K562 (cell line): Measurements from ENCODE around the gene LEPROT. TPM values are rescaled to one million over a fixed set of nuclear protein-coding genes. Genes with fewer than 3 reads are reported as not detected.

ENCODE experiments used
- CREM ChIP-seq: IDR thresholded peaks from 2 replicates; pipeline ENCODE4 v1.6.1; 2014; ENCODE audit warnings: antibody characterized with exemption, low read depth
- FOXK2 ChIP-seq, 2 experiments: fragments of 450-650 bp; IDR thresholded peaks in 1 of 2; conservative IDR thresholded peaks in 1 of 2; 2 replicates each; pipeline ENCODE4 v1.6.1; 2016; ENCODE audit warnings: low read depth in 2 of 2, mild to moderate bottlenecking in 1 of 2
- NR2C1 ChIP-seq, 2 experiments: fragments of 450-650 bp; IDR thresholded peaks; 2 replicates each; pipeline ENCODE4 v1.6.1; 2017; ENCODE audit warnings: mild to moderate bottlenecking in 2 of 2, antibody characterized with exemption in 1 of 2, inconsistent platforms in 1 of 2, missing compliant biosample characterization in 1 of 2, missing genetic modification characterization in 1 of 2
- NRF1 ChIP-seq, 2 experiments: fragments of 450-650 bp; IDR thresholded peaks in 1 of 2; conservative IDR thresholded peaks in 1 of 2; 2 replicates each; pipeline ENCODE4 v1.6.1; 2014; ENCODE audit warnings: mild to moderate bottlenecking in 2 of 2
- RAD21 ChIP-seq, 2 experiments: fragments of 250-450 bp in 1 of 2; fragments of 450-650 bp in 1 of 2; sonication (Bioruptor Pico) in 1 of 2; formaldehyde crosslinking in 1 of 2; IDR thresholded peaks in 1 of 2; conservative IDR thresholded peaks in 1 of 2; 2 replicates each; pipeline versions ENCODE4 v1.4.0 to v1.8.0; 2020 to 2022; ENCODE audit warnings: mild to moderate bottlenecking in 2 of 2, moderate library complexity in 1 of 2
- ZNF23 ChIP-seq: fragments of 250-450 bp; sonication (Bioruptor Pico); IDR thresholded peaks from 2 replicates; pipeline ENCODE4 v1.4.0; 2020; ENCODE audit warnings: mild to moderate bottlenecking
- ZNF431 ChIP-seq: sonication (generic); formaldehyde crosslinking; IDR thresholded peaks from 2 replicates; pipeline ENCODE4 v1.8.0; 2022; ENCODE audit warnings: mild to moderate bottlenecking, missing genetic modification reagents
- ZNF507 ChIP-seq: conservative IDR thresholded peaks from 2 replicates; pipeline ENCODE4 v1.6.1; 2017; ENCODE audit warnings: missing genetic modification characterization, missing compliant biosample characterization
- polyA plus RNA-seq, 8 experiments: library from polyadenylated mRNA; depleted of rRNA in 4 of 8; stranded (reverse) in 5 of 8; unstranded in 3 of 8; fragments of >200 nt; fragmentation: Nextera tagmentation in 2 of 8; fragmentation: Illumina TruSeq in 1 of 8; extraction: Ambion mirVana in 2 of 8; extraction: Trizol in 1 of 8; gene quantifications; 2 replicates each; pipeline versions ENCODE4 v1.2.1 to v1.2.3, GENCODE V29; 2011 to 2014; ENCODE audit warnings: inconsistent platforms in 1 of 8, missing spikeins in 1 of 8
- total RNA-seq, 7 experiments: library from RNA; depleted of rRNA in 6 of 7; stranded (reverse); fragments of >200 nt in 6 of 7; fragmentation: Illumina TruSeq in 2 of 7; extraction: Trizol in 2 of 7; gene quantifications; 2 replicates each; pipeline versions ENCODE4 v1.2.1 to v1.2.3, GENCODE V29; 2011 to 2021; ENCODE audit warnings: low replicate concordance in 1 of 7
- TF ChIP-seq, protein P1 (sequence below), 3 experiments: IDR thresholded peaks in 2 of 3; conservative IDR thresholded peaks in 1 of 3; 2 replicates each; pipeline ENCODE4 v1.5.1; 2011 to 2012; ENCODE audit warnings: low read length in 3 of 3, mild to moderate bottlenecking in 3 of 3, control low read depth in 2 of 3, improper control_type of control experiment in 1 of 3, inconsistent platforms in 1 of 3, low read depth in 1 of 3, mixed read lengths in 1 of 3, moderate library complexity in 1 of 3; ENCODE audit not compliant: insufficient read depth in 2 of 3
- TF ChIP-seq, protein P2 (sequence below): fragments of 450-650 bp; IDR thresholded peaks from 2 replicates; pipeline ENCODE4 v1.6.1; 2016; ENCODE audit warnings: mild to moderate bottlenecking, moderate library complexity
- TF ChIP-seq, protein P3 (sequence below): fragments of 450-650 bp; IDR thresholded peaks from 2 replicates; pipeline ENCODE4 v1.6.1; 2016

LEPROT gene
- total and polyA plus RNA-seq, 9 of the 15 experiments (the other 6 are each of a cell fraction or from before 2014, with no cell fraction given): 28.1 to 97.5 (median 45.8) TPM

DNA sequence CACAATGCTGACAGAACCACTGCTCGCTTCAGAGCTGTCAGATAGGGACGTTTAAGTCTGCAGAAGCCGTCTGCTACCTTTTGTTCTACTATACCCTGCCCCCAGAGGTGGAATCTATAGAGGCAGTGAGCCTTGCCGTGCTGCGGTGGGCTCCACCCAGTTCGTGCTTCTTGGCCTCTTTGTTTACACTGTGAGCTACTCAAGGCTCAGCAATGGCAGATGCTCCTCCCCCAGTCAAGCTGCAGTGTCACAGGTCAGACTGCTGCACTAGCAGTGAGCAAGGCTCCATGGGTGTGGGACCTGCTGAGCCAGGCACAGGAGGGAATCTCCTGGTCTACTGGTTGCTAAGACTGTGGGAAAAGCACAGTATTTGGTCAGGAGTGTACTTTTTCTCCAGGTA lies 47.1 kb downstream of the LEPROT start (continued):
- TF ChIP-seq, protein P1, sequence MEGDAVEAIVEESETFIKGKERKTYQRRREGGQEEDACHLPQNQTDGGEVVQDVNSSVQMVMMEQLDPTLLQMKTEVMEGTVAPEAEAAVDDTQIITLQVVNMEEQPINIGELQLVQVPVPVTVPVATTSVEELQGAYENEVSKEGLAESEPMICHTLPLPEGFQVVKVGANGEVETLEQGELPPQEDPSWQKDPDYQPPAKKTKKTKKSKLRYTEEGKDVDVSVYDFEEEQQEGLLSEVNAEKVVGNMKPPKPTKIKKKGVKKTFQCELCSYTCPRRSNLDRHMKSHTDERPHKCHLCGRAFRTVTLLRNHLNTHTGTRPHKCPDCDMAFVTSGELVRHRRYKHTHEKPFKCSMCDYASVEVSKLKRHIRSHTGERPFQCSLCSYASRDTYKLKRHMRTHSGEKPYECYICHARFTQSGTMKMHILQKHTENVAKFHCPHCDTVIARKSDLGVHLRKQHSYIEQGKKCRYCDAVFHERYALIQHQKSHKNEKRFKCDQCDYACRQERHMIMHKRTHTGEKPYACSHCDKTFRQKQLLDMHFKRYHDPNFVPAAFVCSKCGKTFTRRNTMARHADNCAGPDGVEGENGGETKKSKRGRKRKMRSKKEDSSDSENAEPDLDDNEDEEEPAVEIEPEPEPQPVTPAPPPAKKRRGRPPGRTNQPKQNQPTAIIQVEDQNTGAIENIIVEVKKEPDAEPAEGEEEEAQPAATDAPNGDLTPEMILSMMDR (IDR thresholded peaks at IDR 0.05 in 2 of 3, conservative IDR thresholded peaks at IDR 0.05 in 1 of 3; ENCODE audit: insufficient read depth in 2 of 3, low read depth in 1 of 3, low read length in 3 of 3): peak; percentile 31 to 46 (median 44); a peak in 3 of 6 replicates
- TF ChIP-seq RAD21 (CRISPR knock-in tag; conservative IDR thresholded peaks at IDR 0.05 in 1 of 2, IDR thresholded peaks at IDR 0.05 in 1 of 2) (peak in 1 of 2 experiments; percentile 42; a peak in 2 of 4 replicates), ZNF23 (CRISPR knock-in tag) (no peak), FOXK2 (conservative IDR thresholded peaks at IDR 0.05 in 1 of 2, IDR thresholded peaks at IDR 0.05 in 1 of 2; ENCODE audit: low read depth in 2 of 2) (peak; percentile 92 to 95), ZNF507 (tag) (no peak), NR2C1 (IDR thresholded peaks at IDR 0.05) (peak; percentile 73), NR2C1 (tag; IDR thresholded peaks at IDR 0.05) (peak; percentile 79), NRF1 (conservative IDR thresholded peaks at IDR 0.05 in 1 of 2, IDR thresholded peaks at IDR 0.05 in 1 of 2) (peak; percentile 9 to 37; a peak in 2 of 4 replicates), ZNF431 (CRISPR knock-in tag) (peak; percentile 64; the same call in 1 of the 2 replicates), CREM (peak; percentile 45; the same call in 1 of the 2 replicates)
- TF ChIP-seq, protein P2, sequence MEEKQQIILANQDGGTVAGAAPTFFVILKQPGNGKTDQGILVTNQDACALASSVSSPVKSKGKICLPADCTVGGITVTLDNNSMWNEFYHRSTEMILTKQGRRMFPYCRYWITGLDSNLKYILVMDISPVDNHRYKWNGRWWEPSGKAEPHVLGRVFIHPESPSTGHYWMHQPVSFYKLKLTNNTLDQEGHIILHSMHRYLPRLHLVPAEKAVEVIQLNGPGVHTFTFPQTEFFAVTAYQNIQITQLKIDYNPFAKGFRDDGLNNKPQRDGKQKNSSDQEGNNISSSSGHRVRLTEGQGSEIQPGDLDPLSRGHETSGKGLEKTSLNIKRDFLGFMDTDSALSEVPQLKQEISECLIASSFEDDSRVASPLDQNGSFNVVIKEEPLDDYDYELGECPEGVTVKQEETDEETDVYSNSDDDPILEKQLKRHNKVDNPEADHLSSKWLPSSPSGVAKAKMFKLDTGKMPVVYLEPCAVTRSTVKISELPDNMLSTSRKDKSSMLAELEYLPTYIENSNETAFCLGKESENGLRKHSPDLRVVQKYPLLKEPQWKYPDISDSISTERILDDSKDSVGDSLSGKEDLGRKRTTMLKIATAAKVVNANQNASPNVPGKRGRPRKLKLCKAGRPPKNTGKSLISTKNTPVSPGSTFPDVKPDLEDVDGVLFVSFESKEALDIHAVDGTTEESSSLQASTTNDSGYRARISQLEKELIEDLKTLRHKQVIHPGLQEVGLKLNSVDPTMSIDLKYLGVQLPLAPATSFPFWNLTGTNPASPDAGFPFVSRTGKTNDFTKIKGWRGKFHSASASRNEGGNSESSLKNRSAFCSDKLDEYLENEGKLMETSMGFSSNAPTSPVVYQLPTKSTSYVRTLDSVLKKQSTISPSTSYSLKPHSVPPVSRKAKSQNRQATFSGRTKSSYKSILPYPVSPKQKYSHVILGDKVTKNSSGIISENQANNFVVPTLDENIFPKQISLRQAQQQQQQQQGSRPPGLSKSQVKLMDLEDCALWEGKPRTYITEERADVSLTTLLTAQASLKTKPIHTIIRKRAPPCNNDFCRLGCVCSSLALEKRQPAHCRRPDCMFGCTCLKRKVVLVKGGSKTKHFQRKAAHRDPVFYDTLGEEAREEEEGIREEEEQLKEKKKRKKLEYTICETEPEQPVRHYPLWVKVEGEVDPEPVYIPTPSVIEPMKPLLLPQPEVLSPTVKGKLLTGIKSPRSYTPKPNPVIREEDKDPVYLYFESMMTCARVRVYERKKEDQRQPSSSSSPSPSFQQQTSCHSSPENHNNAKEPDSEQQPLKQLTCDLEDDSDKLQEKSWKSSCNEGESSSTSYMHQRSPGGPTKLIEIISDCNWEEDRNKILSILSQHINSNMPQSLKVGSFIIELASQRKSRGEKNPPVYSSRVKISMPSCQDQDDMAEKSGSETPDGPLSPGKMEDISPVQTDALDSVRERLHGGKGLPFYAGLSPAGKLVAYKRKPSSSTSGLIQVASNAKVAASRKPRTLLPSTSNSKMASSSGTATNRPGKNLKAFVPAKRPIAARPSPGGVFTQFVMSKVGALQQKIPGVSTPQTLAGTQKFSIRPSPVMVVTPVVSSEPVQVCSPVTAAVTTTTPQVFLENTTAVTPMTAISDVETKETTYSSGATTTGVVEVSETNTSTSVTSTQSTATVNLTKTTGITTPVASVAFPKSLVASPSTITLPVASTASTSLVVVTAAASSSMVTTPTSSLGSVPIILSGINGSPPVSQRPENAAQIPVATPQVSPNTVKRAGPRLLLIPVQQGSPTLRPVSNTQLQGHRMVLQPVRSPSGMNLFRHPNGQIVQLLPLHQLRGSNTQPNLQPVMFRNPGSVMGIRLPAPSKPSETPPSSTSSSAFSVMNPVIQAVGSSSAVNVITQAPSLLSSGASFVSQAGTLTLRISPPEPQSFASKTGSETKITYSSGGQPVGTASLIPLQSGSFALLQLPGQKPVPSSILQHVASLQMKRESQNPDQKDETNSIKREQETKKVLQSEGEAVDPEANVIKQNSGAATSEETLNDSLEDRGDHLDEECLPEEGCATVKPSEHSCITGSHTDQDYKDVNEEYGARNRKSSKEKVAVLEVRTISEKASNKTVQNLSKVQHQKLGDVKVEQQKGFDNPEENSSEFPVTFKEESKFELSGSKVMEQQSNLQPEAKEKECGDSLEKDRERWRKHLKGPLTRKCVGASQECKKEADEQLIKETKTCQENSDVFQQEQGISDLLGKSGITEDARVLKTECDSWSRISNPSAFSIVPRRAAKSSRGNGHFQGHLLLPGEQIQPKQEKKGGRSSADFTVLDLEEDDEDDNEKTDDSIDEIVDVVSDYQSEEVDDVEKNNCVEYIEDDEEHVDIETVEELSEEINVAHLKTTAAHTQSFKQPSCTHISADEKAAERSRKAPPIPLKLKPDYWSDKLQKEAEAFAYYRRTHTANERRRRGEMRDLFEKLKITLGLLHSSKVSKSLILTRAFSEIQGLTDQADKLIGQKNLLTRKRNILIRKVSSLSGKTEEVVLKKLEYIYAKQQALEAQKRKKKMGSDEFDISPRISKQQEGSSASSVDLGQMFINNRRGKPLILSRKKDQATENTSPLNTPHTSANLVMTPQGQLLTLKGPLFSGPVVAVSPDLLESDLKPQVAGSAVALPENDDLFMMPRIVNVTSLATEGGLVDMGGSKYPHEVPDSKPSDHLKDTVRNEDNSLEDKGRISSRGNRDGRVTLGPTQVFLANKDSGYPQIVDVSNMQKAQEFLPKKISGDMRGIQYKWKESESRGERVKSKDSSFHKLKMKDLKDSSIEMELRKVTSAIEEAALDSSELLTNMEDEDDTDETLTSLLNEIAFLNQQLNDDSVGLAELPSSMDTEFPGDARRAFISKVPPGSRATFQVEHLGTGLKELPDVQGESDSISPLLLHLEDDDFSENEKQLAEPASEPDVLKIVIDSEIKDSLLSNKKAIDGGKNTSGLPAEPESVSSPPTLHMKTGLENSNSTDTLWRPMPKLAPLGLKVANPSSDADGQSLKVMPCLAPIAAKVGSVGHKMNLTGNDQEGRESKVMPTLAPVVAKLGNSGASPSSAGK: 0 out of 2 replicates have a peak, but pooled peaks have one; percentile 14
- TF ChIP-seq, protein P3, sequence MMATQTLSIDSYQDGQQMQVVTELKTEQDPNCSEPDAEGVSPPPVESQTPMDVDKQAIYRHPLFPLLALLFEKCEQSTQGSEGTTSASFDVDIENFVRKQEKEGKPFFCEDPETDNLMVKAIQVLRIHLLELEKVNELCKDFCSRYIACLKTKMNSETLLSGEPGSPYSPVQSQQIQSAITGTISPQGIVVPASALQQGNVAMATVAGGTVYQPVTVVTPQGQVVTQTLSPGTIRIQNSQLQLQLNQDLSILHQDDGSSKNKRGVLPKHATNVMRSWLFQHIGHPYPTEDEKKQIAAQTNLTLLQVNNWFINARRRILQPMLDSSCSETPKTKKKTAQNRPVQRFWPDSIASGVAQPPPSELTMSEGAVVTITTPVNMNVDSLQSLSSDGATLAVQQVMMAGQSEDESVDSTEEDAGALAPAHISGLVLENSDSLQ: peak; percentile 21; the same call in 1 of the 2 replicates
